VCaP (cell line): ENCODE measurements around the gene UBQLN4.

Experiments
- H3K27ac ChIP-seq: fragments of 450-650 bp; 2 replicates; pipeline ENCODE4 v1.5.1; 2017
- CTCF ChIP-seq: fragments of 450-650 bp; conservative IDR thresholded peaks from 2 replicates; pipeline ENCODE4 v1.5.1; 2017; ENCODE audit warnings: mild to moderate bottlenecking, moderate library complexity

Gene UBQLN4

GRCh38 chr1:156021093-156021428 is 32.5 kb downstream of the UBQLN4 start:
- TF ChIP-seq CTCF = no peak
- H3K27ac ChIP-seq = peak overlapping the region; percentile 73

GRCh38 chr1:156020293-156021092 is 33.1 kb downstream of the UBQLN4 start, which contains the start of gene SSR2:
TSS of gene SSR2 (minus strand) at chr1:156020951. CDS start at chr1:156020167, 784 bp downstream.
- peak within 1 kb of the TSS; percentile 73 for H3K27ac ChIP-seq
- no peak for TF ChIP-seq CTCF

- no peak for TF ChIP-seq CTCF
- peak overlapping the region; percentile 73; the same call in 1 of the 2 replicates for H3K27ac ChIP-seq
These were observed 33.7 kb downstream of the UBQLN4 start for GRCh38 chr1:156019946-156020292.

GRCh38 chr1:156014829-156015228 is 38.8 kb downstream of the UBQLN4 start:
- TF ChIP-seq CTCF = no peak

GRCh38 chr1:156012051-156012817 is 41.4 kb downstream of the UBQLN4 start:
- no peak overlapping the region for H3K27ac ChIP-seq
- no peak for TF ChIP-seq CTCF

More at GRCh38 chr1:156014829-156015228, 38.8 kb downstream of the UBQLN4 start:
- H3K27ac ChIP-seq = no peak overlapping the region

- TF ChIP-seq CTCF = no peak
- no peak overlapping the region for H3K27ac ChIP-seq
These were observed 44.2 kb downstream of the UBQLN4 start for GRCh38 chr1:156009404-156009803.

GRCh38 chr1:156006666-156007376 is 46.8 kb downstream of the UBQLN4 start:
- TF ChIP-seq CTCF = no peak
- H3K27ac ChIP-seq = no peak overlapping the region
